SH-SY5Y (cell line): ENCODE data around the gene GAP43.

Experiments
- GATA2 ChIP-seq: IDR thresholded peaks from 2 replicates; pipeline ENCODE4 v1.6.1; 2011; ENCODE audit warnings: mild to moderate bottlenecking, low read depth, low read length
- GATA3 ChIP-seq: IDR thresholded peaks from 2 replicates; pipeline ENCODE4 v1.6.1; 2011; ENCODE audit warnings: low read depth, mild to moderate bottlenecking, low read length, moderate library complexity

GRCh38 chr3:115577000-115577399 lies 46.3 kb upstream of the GAP43 start:
- TF ChIP-seq GATA2 (no peak), GATA3 (no peak)
